Lung (tissue), 12 donors: ENCODE results near the gene CST4. TPM values are rescaled to one million over a fixed set of nuclear protein-coding genes. Genes with fewer than 3 reads are reported as not detected.

Source experiments
- ATAC-seq: fragments of 200-7000 bp; cut with Tn5 transposase; one replicate; pipeline ENCODE4 v1.9.1; 2020; ENCODE audit warnings: moderate number of reproducible peaks; ENCODE audit not compliant: insufficient read depth, low FRiP score
- DNase-seq, 3 donors: peaks; one replicate each; pipeline ENCODE4 v3.0.0-alpha.2; 2013 to 2017
- H3K27ac ChIP-seq, 2 donors: one replicate each; pipeline ENCODE4 v1.5.1; 2013; ENCODE audit warnings: mild to moderate bottlenecking in 2 of 2, moderate library complexity in 2 of 2, control low read depth in 1 of 2, inconsistent platforms in 1 of 2, low read depth in 1 of 2, low read length in 1 of 2
- H3K27me3 ChIP-seq, 3 donors: one replicate each; pipeline ENCODE4 v1.5.1; 2013; ENCODE audit warnings: low read length in 2 of 3; ENCODE audit not compliant: control insufficient read depth in 3 of 3, insufficient read depth in 3 of 3
- H3K36me3 ChIP-seq, 4 donors: one replicate each; pipeline ENCODE4 v1.5.1; 2013; ENCODE audit warnings: low read length in 4 of 4, mild to moderate bottlenecking in 1 of 4, moderate library complexity in 1 of 4; ENCODE audit not compliant: control insufficient read depth in 4 of 4, insufficient read depth in 4 of 4
- H3K4me1 ChIP-seq, 5 donors: one replicate each; pipeline ENCODE4 v1.5.1; 2013; ENCODE audit warnings: low read length in 5 of 5, mild to moderate bottlenecking in 2 of 5, moderate library complexity in 1 of 5; ENCODE audit not compliant: control insufficient read depth in 5 of 5, insufficient read depth in 5 of 5
- H3K4me3 ChIP-seq: one replicate; pipeline ENCODE4 v1.5.1; 2013; ENCODE audit warnings: mild to moderate bottlenecking, control low read depth, moderate library complexity
- H3K9ac ChIP-seq, 2 donors: one replicate each; pipeline ENCODE4 v1.5.1; 2013; ENCODE audit warnings: low read length in 2 of 2, control low read depth in 1 of 2; ENCODE audit not compliant: insufficient read depth in 1 of 2
- H3K9me3 ChIP-seq, 4 donors: one replicate each; pipeline ENCODE4 v1.5.1; 2013; ENCODE audit warnings: low read length in 3 of 4, mild to moderate bottlenecking in 1 of 4, moderate library complexity in 1 of 4; ENCODE audit not compliant: control insufficient read depth in 4 of 4, insufficient read depth in 3 of 4
- WGBS, 2 donors: extraction: QIAGEN DNeasy Blood & Tissue Kit; methylation state at CpG; one replicate each; pipeline ENCODE4 v1.1.7; 2013; 5-methylcytosine and 5-hydroxymethylcytosine counted together
- polyA plus RNA-seq, 2 donors: library from polyadenylated mRNA; stranded (reverse); fragments of 200-250 nt; gene quantifications; one replicate each; pipeline ENCODE4 v1.2.1, GENCODE V29; 2013
- total RNA-seq, 2 donors: library from RNA; depleted of rRNA in 1 of 2; stranded (reverse); fragments of >200 nt in 1 of 2; gene quantifications; one replicate each; pipeline ENCODE4 v1.2.1, GENCODE V29; 2014 to 2021
- TF ChIP-seq, protein P1 (sequence below): IDR thresholded peaks from 2 replicates; pipeline ENCODE4 v1.5.1; 2012; ENCODE audit warnings: mild to moderate bottlenecking; ENCODE audit errors: control extremely low read depth, extremely low read depth
- donor health status: control.
- donor health status: control.
- donor health status: Bipolar disorder and iron deficiency.
- donor health status: healthy.
- donor health status: DM: yes; HTN: yes; CAD: no.

The CST4 gene
- total and polyA plus RNA-seq, 4 donors: not detected

DNA sequence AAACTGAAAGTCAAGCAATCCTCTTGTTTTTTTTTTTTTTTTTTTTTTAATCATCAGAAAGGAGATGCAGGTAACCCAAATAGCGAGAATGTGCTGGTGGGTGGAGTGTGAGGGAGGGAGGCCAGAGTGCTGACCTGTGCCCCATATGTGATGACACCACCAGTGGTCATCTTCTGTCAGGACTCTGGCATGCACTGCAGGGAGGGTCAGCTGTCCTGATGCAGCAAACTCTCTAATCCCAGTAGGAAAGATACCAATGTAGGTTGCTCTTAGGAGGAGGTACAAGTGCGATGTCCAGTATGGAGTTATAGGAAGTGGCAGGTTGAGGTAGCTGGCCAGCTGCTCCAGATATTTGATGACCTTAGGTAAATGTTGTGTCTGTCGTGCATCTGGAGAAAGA is 2.8 kb upstream of the CST4 start:
- ATAC-seq (no peak), DNase-seq (no peak)
- no peak overlapping the region for H3K4me3 ChIP-seq
- 88 to 95% methylated on average over 3 of the region's 3 CpGs for WGBS, 2 donors
- H3K4me1 ChIP-seq: peaks cover 0 to 10% (median 0%) of the 10 kb centered on the region in 5 donors
- H3K36me3 ChIP-seq: no peaks in the 10 kb centered on the region
- H3K27ac ChIP-seq: no peak overlapping the region
- no peak overlapping the region for H3K9ac ChIP-seq
- TF ChIP-seq, protein P1, sequence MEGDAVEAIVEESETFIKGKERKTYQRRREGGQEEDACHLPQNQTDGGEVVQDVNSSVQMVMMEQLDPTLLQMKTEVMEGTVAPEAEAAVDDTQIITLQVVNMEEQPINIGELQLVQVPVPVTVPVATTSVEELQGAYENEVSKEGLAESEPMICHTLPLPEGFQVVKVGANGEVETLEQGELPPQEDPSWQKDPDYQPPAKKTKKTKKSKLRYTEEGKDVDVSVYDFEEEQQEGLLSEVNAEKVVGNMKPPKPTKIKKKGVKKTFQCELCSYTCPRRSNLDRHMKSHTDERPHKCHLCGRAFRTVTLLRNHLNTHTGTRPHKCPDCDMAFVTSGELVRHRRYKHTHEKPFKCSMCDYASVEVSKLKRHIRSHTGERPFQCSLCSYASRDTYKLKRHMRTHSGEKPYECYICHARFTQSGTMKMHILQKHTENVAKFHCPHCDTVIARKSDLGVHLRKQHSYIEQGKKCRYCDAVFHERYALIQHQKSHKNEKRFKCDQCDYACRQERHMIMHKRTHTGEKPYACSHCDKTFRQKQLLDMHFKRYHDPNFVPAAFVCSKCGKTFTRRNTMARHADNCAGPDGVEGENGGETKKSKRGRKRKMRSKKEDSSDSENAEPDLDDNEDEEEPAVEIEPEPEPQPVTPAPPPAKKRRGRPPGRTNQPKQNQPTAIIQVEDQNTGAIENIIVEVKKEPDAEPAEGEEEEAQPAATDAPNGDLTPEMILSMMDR: no peak
- no peaks in the 10 kb centered on the region for H3K27me3 ChIP-seq
- H3K9me3 ChIP-seq: peaks cover 0 to 3% (median 0%) of the 10 kb centered on the region in 4 donors

DNA sequence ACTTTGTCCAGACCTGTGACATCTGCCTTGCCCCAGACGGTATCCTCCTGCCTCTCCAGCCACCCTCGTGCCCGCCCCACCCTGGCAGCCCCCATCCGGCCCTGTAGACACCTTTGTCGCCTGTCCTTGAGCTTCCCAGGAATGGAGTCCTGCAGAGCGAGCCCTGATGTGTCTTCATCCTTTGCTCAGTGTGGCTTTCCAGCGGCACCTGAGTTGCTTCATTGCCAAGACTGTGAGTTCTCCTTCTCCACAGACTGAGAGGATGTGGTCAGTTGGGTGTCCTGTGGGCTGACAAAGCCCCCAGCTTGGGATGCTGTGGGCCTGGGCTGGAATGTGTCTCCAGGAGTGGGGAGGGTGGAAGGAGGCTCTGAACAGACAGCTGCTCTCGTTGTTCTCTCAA is 1.7 kb upstream of the CST4 start:
- no peak overlapping the region for H3K4me3 ChIP-seq
- no peak for ATAC-seq
- 91 to 92% methylated on average over 8 of the region's 8 CpGs for WGBS, 2 donors
- peaks cover 0 to 3% (median 0%) of the 10 kb centered on the region in 4 donors for H3K9me3 ChIP-seq
- H3K4me1 ChIP-seq: peaks cover 0 to 10% (median 0%) of the 10 kb centered on the region in 5 donors
- H3K9ac ChIP-seq: no peak overlapping the region
- TF ChIP-seq, protein P1: no peak
- no peaks in the 10 kb centered on the region for H3K27me3 ChIP-seq
- DNase-seq: no peak
- no peaks in the 10 kb centered on the region for H3K36me3 ChIP-seq
- no peak overlapping the region for H3K27ac ChIP-seq

DNA sequence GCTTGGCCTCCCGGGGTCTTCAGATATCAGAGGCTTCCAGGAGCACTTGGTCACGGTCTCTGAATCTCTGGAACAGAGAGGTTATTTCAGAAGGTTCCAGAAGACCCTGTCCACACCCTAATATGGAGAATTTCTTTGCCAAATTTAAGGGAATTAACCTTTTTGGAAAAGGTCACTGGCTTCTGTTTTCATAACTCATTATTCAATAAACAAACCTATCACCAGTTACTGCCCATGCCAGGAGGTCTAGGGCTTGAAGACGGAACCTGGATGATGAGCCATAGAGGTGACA is 507 bp upstream of the CST4 start:
- Histone ChIP-seq H3K27ac (no peak overlapping the region), H3K9ac (no peak overlapping the region), H3K27me3 (no peaks in the 10 kb centered on the region), H3K4me3 (no peak overlapping the region), H3K36me3 (no peaks in the 10 kb centered on the region), H3K4me1 (peaks cover 0 to 10% (median 0%) of the 10 kb centered on the region in 5 donors), H3K9me3 (peaks cover 0 to 3% (median 0%) of the 10 kb centered on the region in 4 donors)
- DNase-seq (no peak), ATAC-seq (no peak)
- 58 to 66% methylated on average over 3 of the region's 3 CpGs for WGBS, 2 donors
- TF ChIP-seq, protein P1: no peak

DNA sequence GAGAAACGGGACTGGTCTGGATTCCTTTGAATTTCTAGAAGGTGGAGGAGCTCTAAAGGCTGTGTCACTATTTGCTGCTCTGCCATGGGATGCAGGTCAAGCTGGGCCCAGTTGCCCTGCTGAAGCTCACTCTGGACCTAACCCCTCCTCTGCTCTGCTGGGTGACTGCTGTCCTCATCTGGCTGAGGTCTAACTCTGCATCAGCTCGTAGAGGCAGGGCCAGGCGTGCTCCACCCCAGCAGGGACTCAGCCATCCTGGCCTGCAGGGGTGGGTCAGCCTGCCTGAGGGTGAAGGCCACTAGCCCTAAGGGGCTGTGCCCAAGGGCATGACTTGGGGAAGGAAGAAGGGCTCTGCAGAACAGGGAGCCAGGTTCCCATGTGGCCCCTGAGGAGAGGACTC is 852 bp downstream of the CST4 start:
- no peak for ATAC-seq
- peaks cover 0 to 7% (median 0%) of the 10 kb centered on the region in 5 donors for H3K4me1 ChIP-seq
- no peaks in the 10 kb centered on the region for H3K27me3 ChIP-seq
- no peak for DNase-seq
- no peaks in the 10 kb centered on the region for H3K36me3 ChIP-seq
- H3K9me3 ChIP-seq: peaks cover 0 to 3% (median 0%) of the 10 kb centered on the region in 4 donors
- TF ChIP-seq, protein P1: no peak
- no peak overlapping the region for H3K4me3 ChIP-seq
- 79 to 83% methylated on average over 3 of the region's 3 CpGs for WGBS, 2 donors
- no peak overlapping the region for H3K27ac ChIP-seq
- no peak overlapping the region for H3K9ac ChIP-seq
